T-helper 2 cell treated with Interferon-gamma antibody and Interleukin-4, amounts not matched to agents 5 μg/mL and 100 μg/mL, for 36 hours (primary cell): ENCODE results near the gene TAS2R30.
"Not testable (repeated sequence)": the region's sequence is repeated elsewhere in the genome, so short reads cannot be mapped to it uniquely, and the experiment has no call there.

Experiments used
- DNase-seq: peaks from one replicate; pipeline ENCODE4 v3.0.0; 2021; ENCODE audit warnings: low spot score
- H3K27ac Mint-ChIP-seq: one replicate; pipeline ENCODE4 v1.8.0; 2021; ENCODE audit warnings: mild to moderate bottlenecking, mixed read lengths
- H3K27me3 Mint-ChIP-seq: one replicate; pipeline ENCODE4 v1.8.0; 2021; ENCODE audit warnings: low read depth, mixed read lengths
- H3K36me3 Mint-ChIP-seq: one replicate; pipeline ENCODE4 v1.8.0; 2021; ENCODE audit warnings: low read depth, mixed read lengths
- H3K4me1 Mint-ChIP-seq: one replicate; pipeline ENCODE4 v1.8.0; 2021; ENCODE audit warnings: low read depth, mixed read lengths
- H3K4me3 Mint-ChIP-seq: one replicate; pipeline ENCODE4 v1.8.0; 2022; ENCODE audit warnings: mild to moderate bottlenecking, moderate library complexity, mixed read lengths
- H3K9me3 Mint-ChIP-seq: one replicate; pipeline ENCODE4 v1.8.0; 2021; ENCODE audit warnings: mixed read lengths

Gene TAS2R30

GRCh38 chr12:11150832-11151231 lies 16.4 kb upstream of the TAS2R30 start:
- no peak for DNase-seq
- peaks cover 4% of the 10 kb centered on the region for H3K4me1 Mint-ChIP-seq
- no peaks in the 10 kb centered on the region for H3K27me3 Mint-ChIP-seq
- no peak overlapping the region for H3K27ac Mint-ChIP-seq
- no peak overlapping the region for H3K4me3 Mint-ChIP-seq
- peaks cover 29% of the 10 kb centered on the region for H3K9me3 Mint-ChIP-seq
- H3K36me3 Mint-ChIP-seq: peaks cover 36% of the 10 kb centered on the region

DNA sequence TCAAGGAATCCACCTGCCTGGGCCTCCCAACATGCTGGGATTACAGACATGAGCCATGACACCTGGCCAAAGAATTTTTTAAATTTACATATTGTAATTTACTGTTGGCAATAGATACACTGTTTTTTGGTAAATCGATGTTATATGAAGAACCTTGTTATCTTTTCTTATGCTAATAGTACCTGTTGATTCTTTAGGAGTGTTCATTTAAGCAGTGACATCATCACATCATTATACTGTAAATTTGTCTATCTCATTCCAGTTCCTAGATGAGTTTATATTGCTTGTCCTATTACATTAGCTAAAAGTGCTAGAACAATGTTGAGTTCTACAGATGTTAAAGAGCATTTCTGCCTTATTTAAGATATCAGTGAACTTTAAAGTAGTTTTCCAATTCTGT lies 13.0 kb upstream of the TAS2R30 start:
- H3K9me3 Mint-ChIP-seq: peaks cover 23% of the 10 kb centered on the region
- H3K4me1 Mint-ChIP-seq: peaks cover 4% of the 10 kb centered on the region
- no peaks in the 10 kb centered on the region for H3K27me3 Mint-ChIP-seq
- no peak overlapping the region for H3K4me3 Mint-ChIP-seq
- no peak overlapping the region for H3K27ac Mint-ChIP-seq
- peaks cover 29% of the 10 kb centered on the region for H3K36me3 Mint-ChIP-seq
- no peak for DNase-seq

DNA sequence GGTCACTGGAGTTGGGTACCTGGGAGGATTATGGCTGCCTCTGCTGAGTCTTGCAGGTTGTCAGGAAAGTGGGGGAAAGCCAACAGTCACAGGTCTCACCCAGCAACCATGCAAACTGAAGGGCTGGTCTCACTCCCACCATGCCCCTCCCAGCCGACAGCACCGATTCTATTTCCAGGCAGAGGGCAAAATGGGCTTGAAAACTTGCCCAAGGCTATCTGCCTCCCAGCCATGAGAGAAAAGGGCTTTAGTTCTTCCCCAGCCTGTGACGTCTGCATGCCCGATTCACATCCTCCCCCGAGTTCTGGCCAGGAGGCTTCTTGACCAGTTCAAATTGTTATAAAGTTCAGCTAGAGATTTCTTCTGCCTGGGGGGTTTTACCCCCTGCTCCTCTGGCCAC lies 9.9 kb upstream of the TAS2R30 start:
- Mint-ChIP-seq H3K36me3 (peaks cover 38% of the 10 kb centered on the region), H3K9me3 (peaks cover 22% of the 10 kb centered on the region), H3K4me1 (no peaks in the 10 kb centered on the region), H3K4me3 (no peak overlapping the region), H3K27ac (no peak overlapping the region), H3K27me3 (no peaks in the 10 kb centered on the region)
- DNase-seq: no peak

DNA sequence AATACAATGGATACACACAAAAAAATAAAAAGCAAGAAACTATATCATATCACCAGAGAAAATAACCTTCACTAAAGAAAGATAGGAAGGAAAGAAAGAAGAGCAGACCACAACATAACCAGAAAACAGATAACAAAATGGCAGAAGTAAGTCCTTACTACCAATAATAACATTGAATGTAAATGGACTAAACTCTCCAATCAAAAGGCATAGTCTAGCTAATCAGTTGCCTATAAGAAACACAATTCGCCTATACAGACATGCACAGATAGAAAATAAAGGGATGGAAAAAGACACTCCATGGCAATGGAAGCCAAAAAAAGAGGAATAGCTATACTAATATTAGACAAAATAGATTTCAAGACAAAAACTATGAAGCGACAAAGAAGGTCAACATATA lies 8.9 kb upstream of the TAS2R30 start:
- no peak for DNase-seq
- no peaks in the 10 kb centered on the region for H3K27me3 Mint-ChIP-seq
- peaks cover 22% of the 10 kb centered on the region for H3K9me3 Mint-ChIP-seq
- no peak overlapping the region for H3K27ac Mint-ChIP-seq
- peaks cover 42% of the 10 kb centered on the region for H3K36me3 Mint-ChIP-seq
- no peaks in the 10 kb centered on the region for H3K4me1 Mint-ChIP-seq
- H3K4me3 Mint-ChIP-seq: no peak overlapping the region

- Mint-ChIP-seq H3K4me3 (no peak overlapping the region), H3K36me3 (peaks cover 30% of the 10 kb centered on the region), H3K4me1 (peaks cover 4% of the 10 kb centered on the region)
Observed at GRCh38 chr12:11136075-11136474, 1.6 kb upstream of the TAS2R30 start.

GRCh38 chr12:11133816-11134215 lies 628 bp downstream of the TAS2R30 start:
- peaks cover 21% of the 10 kb centered on the region for H3K36me3 Mint-ChIP-seq
- H3K27ac Mint-ChIP-seq: no peak overlapping the region
- no peaks in the 10 kb centered on the region for H3K27me3 Mint-ChIP-seq
- DNase-seq: no peak
- no peak overlapping the region for H3K4me3 Mint-ChIP-seq
- no peaks in the 10 kb centered on the region for H3K9me3 Mint-ChIP-seq
- peaks cover 4% of the 10 kb centered on the region for H3K4me1 Mint-ChIP-seq

More at GRCh38 chr12:11136075-11136474, 1.6 kb upstream of the TAS2R30 start:
- Mint-ChIP-seq H3K27ac (no peak overlapping the region), H3K9me3 (peaks cover 6% of the 10 kb centered on the region), H3K27me3 (no peaks in the 10 kb centered on the region)
- no peak for DNase-seq

GRCh38 chr12:11133162-11133561 lies 1.3 kb downstream of the TAS2R30 start:
- DNase-seq: no peak
- Mint-ChIP-seq H3K27me3 (no peaks in the 10 kb centered on the region), H3K4me3 (no peak overlapping the region), H3K9me3 (no peaks in the 10 kb centered on the region), H3K36me3 (peaks cover 23% of the 10 kb centered on the region), H3K27ac (no peak overlapping the region), H3K4me1 (peaks cover 4% of the 10 kb centered on the region)

- H3K9me3 Mint-ChIP-seq: peaks cover 6% of the 10 kb centered on the region
- no peaks in the 10 kb centered on the region for H3K27me3 Mint-ChIP-seq
- H3K36me3 Mint-ChIP-seq: peaks cover 32% of the 10 kb centered on the region
- no peak overlapping the region for H3K4me3 Mint-ChIP-seq
- DNase-seq: no peak
- no peak overlapping the region for H3K27ac Mint-ChIP-seq
- H3K4me1 Mint-ChIP-seq: peaks cover 3% of the 10 kb centered on the region
Observed at GRCh38 chr12:11130999-11131398, 3.4 kb downstream of the TAS2R30 start.

GRCh38 chr12:11130382-11130781 lies 4.1 kb downstream of the TAS2R30 start:
- no peak for DNase-seq
- Mint-ChIP-seq H3K9me3 (peaks cover 6% of the 10 kb centered on the region), H3K27ac (no peak overlapping the region)

DNA sequence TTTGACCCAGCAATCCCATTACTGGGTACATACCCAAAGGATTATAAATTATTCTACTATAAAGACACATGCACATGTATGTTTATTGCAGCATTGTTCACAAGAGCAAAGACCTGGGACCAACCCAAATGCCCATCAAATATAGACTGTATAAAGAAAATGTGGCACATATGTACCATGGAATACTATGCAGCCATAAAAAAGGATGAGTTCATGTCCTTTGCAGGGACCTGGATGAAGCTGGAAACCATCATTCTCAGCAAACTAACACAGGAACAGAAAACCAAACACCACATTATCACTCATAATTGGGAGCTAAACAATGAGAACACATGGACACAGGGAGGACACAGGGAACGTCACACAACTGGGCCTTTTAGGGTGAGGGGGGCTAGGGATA lies 20.3 kb downstream of the TAS2R30 start:
- Mint-ChIP-seq H3K4me1 (peaks cover 11% of the 10 kb centered on the region), H3K36me3 (peaks cover 79% of the 10 kb centered on the region), H3K9me3 (peaks cover 80% of the 10 kb centered on the region)
- not testable (repeated sequence) for H3K27ac Mint-ChIP-seq, H3K27me3 Mint-ChIP-seq, H3K4me3 Mint-ChIP-seq, DNase-seq

More at GRCh38 chr12:11130382-11130781, 4.1 kb downstream of the TAS2R30 start:
- H3K4me3 Mint-ChIP-seq: no peak overlapping the region
- H3K27me3 Mint-ChIP-seq: no peaks in the 10 kb centered on the region
- peaks cover 33% of the 10 kb centered on the region for H3K36me3 Mint-ChIP-seq
- peaks cover 3% of the 10 kb centered on the region for H3K4me1 Mint-ChIP-seq

GRCh38 chr12:11111213-11111612 lies 23.2 kb downstream of the TAS2R30 start:
- Mint-ChIP-seq H3K36me3 (peaks cover 78% of the 10 kb centered on the region), H3K9me3 (peaks cover 67% of the 10 kb centered on the region), H3K4me1 (peaks cover 16% of the 10 kb centered on the region)
- H3K4me3 Mint-ChIP-seq, DNase-seq, H3K27me3 Mint-ChIP-seq, H3K27ac Mint-ChIP-seq: not testable (repeated sequence)

GRCh38 chr12:11108862-11109261 lies 25.6 kb downstream of the TAS2R30 start:
- Mint-ChIP-seq H3K4me1 (peaks cover 16% of the 10 kb centered on the region), H3K36me3 (peaks cover 72% of the 10 kb centered on the region), H3K9me3 (peaks cover 59% of the 10 kb centered on the region)

GRCh38 chr12:11107719-11108118 lies 26.7 kb downstream of the TAS2R30 start:
- peaks cover 14% of the 10 kb centered on the region for H3K4me1 Mint-ChIP-seq
- DNase-seq: no peak
- no peaks in the 10 kb centered on the region for H3K27me3 Mint-ChIP-seq
- H3K9me3 Mint-ChIP-seq: peaks cover 55% of the 10 kb centered on the region
- H3K27ac Mint-ChIP-seq: no peak overlapping the region
- peaks cover 68% of the 10 kb centered on the region for H3K36me3 Mint-ChIP-seq
- H3K4me3 Mint-ChIP-seq: no peak overlapping the region

More at GRCh38 chr12:11108862-11109261, 25.6 kb downstream of the TAS2R30 start:
- Mint-ChIP-seq H3K27me3 (no peaks in the 10 kb centered on the region), H3K4me3 (no peak overlapping the region), H3K27ac (peak overlapping the region; percentile 45)
- no peak for DNase-seq

DNA sequence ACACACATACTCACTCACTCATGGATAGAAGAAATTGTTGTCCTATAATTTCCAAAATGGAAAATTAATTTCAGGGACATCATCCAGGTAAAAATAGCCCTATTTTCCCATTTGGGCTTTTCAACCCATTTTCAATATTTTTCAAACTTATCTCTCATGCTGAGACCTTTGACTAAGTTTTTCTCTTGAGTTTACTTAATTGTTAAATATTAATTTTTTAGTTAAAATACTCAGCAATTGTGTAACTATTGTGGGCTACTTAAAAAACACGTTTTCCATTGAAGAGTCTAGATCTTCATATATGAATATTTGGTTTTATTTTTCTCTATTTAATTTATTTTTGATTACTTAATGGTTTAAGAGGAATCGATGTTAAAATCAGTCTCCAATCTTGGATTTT lies 28.2 kb downstream of the TAS2R30 start:
- peaks cover 43% of the 10 kb centered on the region for H3K9me3 Mint-ChIP-seq
- no peak overlapping the region for H3K27ac Mint-ChIP-seq
- peaks cover 14% of the 10 kb centered on the region for H3K4me1 Mint-ChIP-seq

GRCh38 chr12:11105546-11105945 lies 28.9 kb downstream of the TAS2R30 start:
- no peak overlapping the region for H3K4me3 Mint-ChIP-seq
- DNase-seq: no peak
- no peaks in the 10 kb centered on the region for H3K27me3 Mint-ChIP-seq
- H3K4me1 Mint-ChIP-seq: peaks cover 14% of the 10 kb centered on the region
- H3K9me3 Mint-ChIP-seq: peaks cover 35% of the 10 kb centered on the region
- H3K36me3 Mint-ChIP-seq: peaks cover 57% of the 10 kb centered on the region
- H3K27ac Mint-ChIP-seq: no peak overlapping the region

More for the DNA sequence above, 28.2 kb downstream of the TAS2R30 start:
- Mint-ChIP-seq H3K4me3 (no peak overlapping the region), H3K36me3 (peaks cover 62% of the 10 kb centered on the region), H3K27me3 (no peaks in the 10 kb centered on the region)
- no peak for DNase-seq
